Measurements from ENCODE around the gene SCART1. TPM values are rescaled to one million over a fixed set of nuclear protein-coding genes. Genes with fewer than 3 reads are reported as not detected.
"Not testable (repeated sequence)": the region's sequence is repeated elsewhere in the genome, so short reads cannot be mapped to it uniquely, and the experiment has no call there.

Gene SCART1
- total RNA-seq, 2 donors from 2014 or later, result 2.1 to 3.9 TPM

DNA sequence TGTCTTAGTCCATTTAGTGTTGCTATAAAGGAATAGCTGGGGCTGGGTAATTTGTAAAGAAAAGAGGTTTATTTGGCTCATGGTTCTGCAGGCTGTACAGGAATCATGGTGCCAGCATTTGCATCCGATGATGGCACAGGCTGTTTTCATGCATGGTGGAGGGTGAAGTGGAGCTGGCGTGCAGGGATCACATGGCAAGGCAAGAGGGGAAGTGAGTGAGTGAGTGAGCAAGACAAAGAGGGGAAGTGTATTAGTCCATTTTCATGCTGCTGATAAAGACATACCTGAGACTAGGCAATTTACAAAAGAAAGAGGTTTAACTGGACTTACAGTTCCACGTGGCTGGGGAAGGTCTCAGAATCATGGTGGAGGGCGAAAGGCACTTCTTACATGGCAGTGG is 39.8 kb downstream of the SCART1 start:
- ATAC-seq; intact Hi-C loops (cut with DNase I, micrococcal nuclease); DNase-seq: not testable (repeated sequence)

DNA sequence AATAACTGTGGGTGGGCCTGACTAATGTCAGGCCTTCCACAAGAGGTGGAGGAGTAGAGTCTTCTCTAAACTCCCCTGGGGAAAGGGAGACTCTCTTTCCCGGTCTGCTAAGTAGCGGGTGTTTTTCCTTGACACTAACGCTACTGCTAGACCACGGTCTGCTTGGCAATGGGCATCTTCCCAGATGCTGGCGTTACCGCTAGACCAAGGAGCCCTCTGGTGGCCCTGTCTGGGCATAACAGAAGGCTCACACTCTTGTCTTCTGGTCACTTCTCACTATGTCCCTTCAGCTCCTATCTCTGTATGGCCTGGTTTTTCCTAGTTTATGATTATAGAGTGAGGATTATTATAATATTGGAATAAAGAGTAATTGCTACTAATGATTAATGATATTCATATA is 43.6 kb downstream of the SCART1 start:
- intact Hi-C loops (cut with DNase I, micrococcal nuclease); ATAC-seq; DNase-seq: not testable (repeated sequence)

DNA sequence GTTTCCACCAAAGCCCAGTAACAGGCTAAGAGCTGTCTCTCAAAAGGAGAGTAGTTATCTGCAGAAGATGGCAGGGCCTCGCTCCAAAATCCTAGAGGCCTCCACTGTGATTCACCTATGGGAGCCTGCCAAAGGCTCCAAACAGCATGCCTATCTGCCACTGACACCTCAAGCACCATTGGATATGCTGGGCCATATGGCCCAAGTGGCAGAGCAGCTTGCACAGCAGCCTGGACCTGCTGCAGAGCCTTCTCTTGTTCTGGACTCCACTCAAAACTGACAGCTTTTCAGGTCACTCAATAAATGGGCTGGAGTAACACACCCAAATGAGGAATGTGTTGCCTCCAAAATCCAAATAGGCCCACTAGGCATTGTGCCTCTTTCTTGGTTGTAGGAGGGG is 45.4 kb downstream of the SCART1 start:
- ATAC-seq; intact Hi-C loops (cut with DNase I, micrococcal nuclease); DNase-seq: not testable (repeated sequence)

DNA sequence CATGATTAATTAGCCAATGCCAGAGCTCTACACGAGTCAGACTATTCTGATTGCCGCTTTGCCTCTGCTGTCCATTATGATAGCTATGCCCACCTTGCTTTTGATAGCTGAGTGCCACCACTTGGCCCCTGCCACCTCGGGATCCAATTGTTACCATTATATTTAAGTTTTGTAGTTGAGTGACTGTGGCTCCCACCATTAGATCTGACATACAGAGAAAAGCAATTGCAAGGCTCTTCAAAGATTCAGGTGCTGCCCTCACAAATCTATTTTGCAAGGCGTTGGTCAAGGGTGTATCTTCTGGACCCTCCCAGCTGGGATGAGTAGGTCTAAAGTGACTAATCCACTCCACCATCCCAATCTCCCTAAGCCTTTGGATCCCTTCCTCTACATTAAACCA is 47.2 kb downstream of the SCART1 start:
- DNase-seq; ATAC-seq; intact Hi-C loops (cut with DNase I, micrococcal nuclease): not testable (repeated sequence)

DNA sequence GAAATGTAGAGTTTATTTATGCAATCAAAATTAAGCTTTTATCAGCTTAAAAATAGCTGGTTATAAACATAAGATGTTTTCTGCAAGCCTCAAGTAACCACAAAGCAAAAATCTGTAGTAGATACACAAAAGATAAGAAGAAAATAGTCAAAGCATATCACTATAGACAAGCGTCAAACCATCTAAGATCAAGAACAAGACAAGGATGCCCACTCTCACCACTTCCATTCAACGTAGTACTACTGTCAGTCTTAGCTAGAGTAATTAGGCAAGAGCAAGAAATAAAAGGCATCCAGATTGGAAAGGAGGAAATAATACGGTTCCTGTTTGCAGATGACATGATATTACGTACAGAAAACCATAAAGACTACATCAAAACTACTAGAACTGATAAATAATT is 56.0 kb downstream of the SCART1 start:
- DNase-seq, result no peak
- intact Hi-C loops (cut with DNase I, micrococcal nuclease), result no loop called here
- ATAC-seq, result no peak

DNA sequence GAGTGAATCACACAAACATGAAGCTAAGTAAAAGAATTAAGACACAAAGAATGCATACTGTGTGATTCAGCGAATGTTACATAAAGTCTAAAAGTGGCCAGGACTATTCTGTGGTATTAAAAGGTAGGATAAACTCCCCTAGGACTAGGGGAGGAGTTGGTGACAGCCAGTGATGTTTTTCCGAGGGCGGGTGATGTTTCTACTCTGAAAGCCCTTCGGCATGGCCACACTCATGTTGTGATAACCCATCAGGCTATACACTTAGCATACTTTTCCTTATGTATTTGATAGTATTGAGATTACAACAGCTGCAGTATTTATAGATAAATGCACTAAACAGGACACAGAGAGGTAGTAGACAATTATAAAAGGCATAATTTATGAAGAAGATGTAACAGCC is 57.7 kb downstream of the SCART1 start:
- DNase-seq (no peak), ATAC-seq (no peak)
- intact Hi-C loops (cut with DNase I, micrococcal nuclease), result no loop called here

DNA sequence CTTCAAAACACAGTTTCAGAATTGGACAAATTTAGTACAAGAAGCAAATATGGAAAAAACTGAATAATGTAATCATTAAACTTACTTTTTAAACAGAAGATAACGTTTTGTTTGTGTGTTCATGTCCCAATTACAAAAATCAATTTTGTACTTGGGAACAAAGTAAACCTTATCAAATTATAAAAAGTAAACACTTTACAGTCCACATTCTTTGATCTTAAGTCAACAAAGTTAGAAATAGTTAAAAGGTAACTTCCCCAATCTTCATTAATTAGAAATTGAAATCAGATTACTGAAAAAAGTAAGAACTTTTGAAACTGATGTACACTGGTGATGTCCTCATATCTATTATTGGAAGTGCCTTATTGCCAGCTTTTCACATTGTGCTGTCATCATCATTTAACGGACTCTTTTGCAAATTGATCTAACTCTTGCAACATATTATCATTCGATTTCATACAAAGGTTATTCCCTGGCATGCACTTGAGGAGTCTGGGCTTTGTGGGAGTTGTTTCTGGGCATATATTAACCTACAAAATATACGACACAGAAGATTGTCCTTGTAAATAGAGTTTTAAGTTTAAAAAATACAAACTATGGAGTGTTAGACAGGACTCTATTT is 58.3 kb downstream of the SCART1 start:
- intact Hi-C loops (cut with DNase I, micrococcal nuclease), result no loop called here
- no peak for ATAC-seq

DNA sequence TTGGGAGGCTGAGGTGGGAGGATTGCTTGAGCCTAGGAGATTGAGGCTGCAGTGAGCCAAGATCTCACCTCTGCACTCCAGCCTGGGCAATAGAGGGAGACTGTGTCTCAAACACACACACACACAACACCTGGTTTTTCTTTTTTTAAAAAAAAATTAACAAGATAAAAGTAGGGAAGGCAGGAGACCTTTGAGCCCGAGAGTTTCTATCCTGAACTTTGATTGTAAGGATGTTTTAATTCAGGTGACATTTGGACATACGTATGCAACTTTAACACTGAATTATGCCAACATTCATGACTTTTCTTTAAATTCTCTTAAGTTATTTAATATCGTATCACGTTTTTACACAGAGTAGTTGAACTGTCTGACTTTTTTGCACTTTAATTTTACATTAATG is 61.7 kb downstream of the SCART1 start:
- no peak for ATAC-seq
- intact Hi-C loops (cut with DNase I, micrococcal nuclease), result no loop called here
- no peak for DNase-seq

More for the DNA sequence above, 58.3 kb downstream of the SCART1 start:
- no peak for DNase-seq

DNA sequence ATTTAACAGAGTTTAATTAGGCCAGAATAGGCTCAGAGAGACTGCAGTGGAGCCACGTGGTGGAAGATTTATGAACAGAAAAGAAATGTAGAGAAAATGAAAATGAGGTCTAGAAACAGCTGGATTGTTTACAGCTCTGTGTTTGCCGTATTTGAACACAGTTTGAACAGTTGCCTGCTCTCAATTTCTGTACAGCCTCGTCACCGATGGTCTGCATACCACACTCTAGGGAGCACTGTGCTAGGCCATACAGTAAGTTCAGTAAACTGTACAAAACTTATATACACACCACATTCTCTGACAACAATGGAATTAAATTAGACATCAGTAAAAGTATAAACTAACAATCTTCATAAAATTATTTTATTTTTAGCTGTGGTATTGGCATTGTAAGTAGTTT is 62.3 kb downstream of the SCART1 start:
- intact Hi-C loops (cut with DNase I, micrococcal nuclease), result no loop called here
- ATAC-seq (no peak), DNase-seq (no peak)

DNA sequence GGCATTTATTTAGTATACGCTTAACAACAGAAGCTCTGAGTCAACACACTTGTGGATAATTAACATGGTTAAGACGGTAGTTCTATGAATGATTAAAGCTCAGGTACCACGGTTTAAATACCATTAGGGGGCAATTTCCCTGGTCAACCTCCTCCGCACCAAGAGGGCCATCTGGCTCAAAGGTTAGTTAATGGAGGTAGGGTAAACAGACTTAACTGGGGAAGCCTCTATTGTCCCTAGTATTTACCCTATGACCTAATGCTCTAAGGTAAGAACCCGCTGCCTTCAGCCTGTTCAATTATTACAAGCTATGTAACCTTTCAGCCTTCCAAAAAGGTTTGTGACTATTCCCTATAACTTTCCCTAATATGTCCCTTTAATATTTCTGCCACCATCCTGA is 64.8 kb downstream of the SCART1 start:
- DNase-seq; ATAC-seq; intact Hi-C loops (cut with DNase I, micrococcal nuclease): not testable (repeated sequence)

Other genes with a start within 250 kb of the SCART1 start
- gene UTF1, start 223.7 kb upstream of the SCART1 start, total RNA-seq, result not detected
- under 1 TPM in 1 of 2 donors, not detected in 1; 0.14 TPM for gene VENTX, start 216.1 kb upstream of the SCART1 start, total RNA-seq
- gene ADAM8, start 177.1 kb upstream of the SCART1 start, total RNA-seq, result 1 to 10 TPM; 2.3 to 2.8 TPM
- 10 to 100 TPM; 53.8 to 53.9 TPM for gene TUBGCP2, start 145.1 kb upstream of the SCART1 start, total RNA-seq
- 10 to 100 TPM; 41.0 to 42.1 TPM for gene ZNF511, start 145.0 kb upstream of the SCART1 start, total RNA-seq
- 1 to 10 TPM in 1 of 2 donors, under 1 TPM in 1; 0.43 to 1.6 TPM for gene CALY, start 117.0 kb upstream of the SCART1 start, total RNA-seq
- gene PRAP1, start 106.6 kb upstream of the SCART1 start, total RNA-seq, result 100 to 1,000 TPM in 1 of 2 donors, 10 to 100 TPM in 1; 48.3 to 244 TPM
- 10 to 100 TPM; 25.5 to 28.7 TPM for gene FUOM, start 95.9 kb upstream of the SCART1 start, total RNA-seq
- 100 to 1,000 TPM; 173 to 205 TPM for gene ECHS1, start 80.6 kb upstream of the SCART1 start, total RNA-seq
- 10 to 100 TPM in 1 of 2 donors, 1 to 10 TPM in 1; 9.3 to 10.5 TPM for gene PAOX, start 74.7 kb upstream of the SCART1 start, total RNA-seq
- gene MTG1, start 59.8 kb upstream of the SCART1 start, total RNA-seq, result 10 to 100 TPM; 38.0 to 49.5 TPM
- gene SPRN, start 29.3 kb upstream of the SCART1 start, total RNA-seq, result not detected
- under 1 TPM; 0.67 to 0.92 TPM for gene CYP2E1, start 73.4 kb downstream of the SCART1 start, total RNA-seq
- gene SYCE1, start 111.6 kb downstream of the SCART1 start, total RNA-seq, result not detected
- not detected for gene FRG2B, start 172.8 kb downstream of the SCART1 start, total RNA-seq

Measured in left colon (tissue), 2 donors.